GM12875 (cell line): ENCODE measurements around the gene FBXL20.
"Not testable (repeated sequence)": the region's sequence is repeated elsewhere in the genome, so short reads cannot be mapped to it uniquely, and the experiment has no call there.

Source experiments
- H3K4me3 ChIP-seq: one replicate; pipeline ENCODE4 v1.5.1; 2011; ENCODE audit warnings: low read depth, low read length, control low read depth
- TF ChIP-seq, protein P1 (sequence below): IDR thresholded peaks from 2 replicates; pipeline ENCODE4 v1.5.1; 2011; ENCODE audit warnings: low read depth, mild to moderate bottlenecking, control low read depth, inconsistent platforms, low read length, moderate library complexity, borderline replicate concordance; ENCODE audit not compliant: insufficient read depth

Gene FBXL20

DNA sequence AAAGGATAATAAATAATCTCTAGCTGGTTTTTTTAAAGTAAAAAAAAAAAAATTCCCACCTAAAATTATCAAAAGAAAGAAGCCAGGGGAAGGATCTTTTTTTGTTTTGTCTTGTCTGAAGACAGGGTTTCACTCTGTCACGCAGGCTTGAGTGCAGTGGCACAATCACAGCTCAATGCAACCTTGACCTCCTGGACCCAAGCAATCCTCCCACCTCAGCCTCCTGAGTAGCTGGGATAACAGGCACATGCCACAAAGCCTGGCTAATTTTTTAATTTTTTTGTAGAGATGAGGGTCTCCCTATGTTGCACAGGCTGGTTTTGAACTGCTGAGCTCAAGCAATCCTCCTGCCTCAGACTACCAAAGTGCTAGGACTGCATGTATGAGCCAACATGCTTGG is 97.2 kb downstream of the FBXL20 start:
- TF ChIP-seq, protein P1, sequence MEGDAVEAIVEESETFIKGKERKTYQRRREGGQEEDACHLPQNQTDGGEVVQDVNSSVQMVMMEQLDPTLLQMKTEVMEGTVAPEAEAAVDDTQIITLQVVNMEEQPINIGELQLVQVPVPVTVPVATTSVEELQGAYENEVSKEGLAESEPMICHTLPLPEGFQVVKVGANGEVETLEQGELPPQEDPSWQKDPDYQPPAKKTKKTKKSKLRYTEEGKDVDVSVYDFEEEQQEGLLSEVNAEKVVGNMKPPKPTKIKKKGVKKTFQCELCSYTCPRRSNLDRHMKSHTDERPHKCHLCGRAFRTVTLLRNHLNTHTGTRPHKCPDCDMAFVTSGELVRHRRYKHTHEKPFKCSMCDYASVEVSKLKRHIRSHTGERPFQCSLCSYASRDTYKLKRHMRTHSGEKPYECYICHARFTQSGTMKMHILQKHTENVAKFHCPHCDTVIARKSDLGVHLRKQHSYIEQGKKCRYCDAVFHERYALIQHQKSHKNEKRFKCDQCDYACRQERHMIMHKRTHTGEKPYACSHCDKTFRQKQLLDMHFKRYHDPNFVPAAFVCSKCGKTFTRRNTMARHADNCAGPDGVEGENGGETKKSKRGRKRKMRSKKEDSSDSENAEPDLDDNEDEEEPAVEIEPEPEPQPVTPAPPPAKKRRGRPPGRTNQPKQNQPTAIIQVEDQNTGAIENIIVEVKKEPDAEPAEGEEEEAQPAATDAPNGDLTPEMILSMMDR: no peak
- H3K4me3 ChIP-seq: no peak overlapping the region

DNA sequence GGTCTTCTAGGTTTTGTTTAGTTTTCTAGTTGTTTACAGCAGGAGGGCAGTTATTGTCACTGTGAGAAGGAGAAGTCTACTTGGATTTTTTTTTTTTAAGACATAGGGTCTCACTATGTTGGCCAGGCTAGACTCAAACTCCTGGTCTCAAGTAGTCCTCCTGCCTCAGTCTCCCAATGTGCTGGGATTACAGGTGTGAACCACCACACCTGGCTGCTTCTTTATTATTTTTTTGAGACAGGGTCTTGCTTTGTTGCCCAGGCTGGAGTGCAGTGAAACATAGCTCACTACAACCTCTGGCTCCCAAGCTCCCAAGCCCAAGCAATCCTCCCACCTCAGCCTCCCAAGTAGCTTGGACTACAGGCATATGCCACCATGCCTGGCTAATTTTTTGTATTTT is 107.4 kb downstream of the FBXL20 start:
- no peak overlapping the region for H3K4me3 ChIP-seq
- TF ChIP-seq, protein P1: no peak

DNA sequence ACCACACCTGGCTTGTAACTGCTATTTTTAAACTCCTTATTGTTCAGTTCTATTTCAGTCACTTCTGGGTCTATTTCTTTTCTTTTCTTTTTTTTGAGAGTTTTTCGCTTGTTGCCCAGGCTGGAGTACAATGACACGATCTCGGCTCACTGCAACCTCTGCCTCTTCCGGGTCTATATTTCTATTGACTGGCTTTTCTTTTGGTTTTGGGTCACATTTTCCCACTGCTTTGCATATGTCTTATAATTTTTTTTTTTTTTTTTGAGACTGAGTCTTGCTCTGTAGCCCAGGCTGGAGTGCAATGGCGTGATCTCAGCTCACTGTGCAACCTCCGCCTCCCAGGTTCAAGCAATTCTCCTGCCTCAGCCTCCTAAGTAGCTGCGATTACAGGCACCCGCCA is 108.9 kb downstream of the FBXL20 start:
- not testable (repeated sequence) for H3K4me3 ChIP-seq

DNA sequence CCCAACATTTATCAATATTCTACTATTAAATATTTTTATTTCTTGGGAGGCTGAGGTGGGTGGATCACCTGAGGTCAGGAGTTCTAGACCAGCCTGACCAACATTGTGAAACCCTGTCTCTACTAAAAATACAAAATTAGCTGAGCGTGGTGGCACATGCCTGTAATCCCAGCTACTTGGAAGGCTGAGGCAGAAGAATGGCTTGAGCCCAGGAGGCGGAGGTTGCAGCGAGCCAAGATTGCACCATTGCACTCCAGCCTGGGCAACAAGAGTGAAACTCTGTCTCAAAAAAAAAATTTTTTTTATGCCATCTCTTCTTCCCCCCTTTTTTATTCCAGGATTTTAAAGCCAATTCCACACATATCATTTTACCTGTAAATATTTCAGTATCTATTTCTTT is 114.9 kb downstream of the FBXL20 start:
- not testable (repeated sequence) for H3K4me3 ChIP-seq

DNA sequence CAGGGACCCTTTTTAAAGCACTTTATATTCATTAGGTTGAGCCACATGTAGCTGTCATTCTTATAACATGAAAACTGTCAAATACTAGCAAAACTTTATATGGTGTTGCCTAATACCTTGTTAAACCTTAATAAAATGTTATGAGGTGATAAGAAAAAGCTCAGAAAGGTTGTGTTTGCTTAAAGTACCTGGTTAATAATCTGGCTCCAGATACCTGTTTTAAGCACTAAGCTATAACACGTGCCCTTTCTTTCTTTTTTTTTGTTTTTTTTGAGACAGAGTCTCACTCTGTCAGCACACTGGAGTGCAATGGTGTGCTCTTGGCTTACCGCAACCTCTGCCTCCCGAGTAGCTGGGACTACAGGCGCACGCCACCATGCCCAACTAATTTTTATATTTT is 116.7 kb downstream of the FBXL20 start:
- no peak overlapping the region for H3K4me3 ChIP-seq
- TF ChIP-seq, protein P1: no peak

DNA sequence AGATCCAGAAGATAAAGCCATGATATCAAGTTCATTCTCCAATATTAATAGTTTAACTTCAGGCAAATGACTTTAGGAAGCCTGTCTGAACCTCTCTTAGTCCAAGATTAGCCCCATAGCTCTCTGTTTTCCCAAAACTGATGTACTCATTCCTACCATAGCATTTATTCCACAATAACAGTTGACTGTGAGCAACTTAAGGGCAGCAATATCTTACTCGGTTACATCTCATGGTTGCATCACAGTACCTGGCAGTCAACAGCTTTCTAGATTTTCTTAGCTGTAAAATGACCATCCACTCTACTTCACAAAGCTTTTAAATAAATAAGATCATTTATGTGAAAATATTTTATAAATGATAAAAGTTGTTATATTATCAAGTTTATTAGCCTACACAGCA is 117.5 kb downstream of the FBXL20 start:
- TF ChIP-seq, protein P1: no peak
- no peak overlapping the region for H3K4me3 ChIP-seq

DNA sequence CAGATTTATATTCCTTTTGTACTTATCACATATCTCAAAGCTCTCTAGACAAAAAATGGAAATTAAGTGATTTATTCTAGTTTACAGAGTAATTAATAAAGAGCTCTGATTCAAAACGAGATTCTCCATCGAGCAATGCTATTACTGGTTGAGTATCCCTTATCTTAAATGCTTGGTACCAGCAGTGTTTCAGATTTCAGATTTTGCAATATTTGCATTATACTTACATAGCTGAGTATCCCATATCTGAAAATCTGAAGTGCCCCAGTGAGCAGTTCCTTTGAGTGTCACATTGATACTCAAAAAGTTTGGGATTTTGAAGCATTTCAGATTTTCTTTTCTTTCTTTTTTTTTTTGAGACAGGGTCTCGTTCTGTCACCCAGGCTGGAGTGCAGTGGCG is 118.3 kb downstream of the FBXL20 start:
- H3K4me3 ChIP-seq: no peak overlapping the region
- TF ChIP-seq, protein P1: no peak

DNA sequence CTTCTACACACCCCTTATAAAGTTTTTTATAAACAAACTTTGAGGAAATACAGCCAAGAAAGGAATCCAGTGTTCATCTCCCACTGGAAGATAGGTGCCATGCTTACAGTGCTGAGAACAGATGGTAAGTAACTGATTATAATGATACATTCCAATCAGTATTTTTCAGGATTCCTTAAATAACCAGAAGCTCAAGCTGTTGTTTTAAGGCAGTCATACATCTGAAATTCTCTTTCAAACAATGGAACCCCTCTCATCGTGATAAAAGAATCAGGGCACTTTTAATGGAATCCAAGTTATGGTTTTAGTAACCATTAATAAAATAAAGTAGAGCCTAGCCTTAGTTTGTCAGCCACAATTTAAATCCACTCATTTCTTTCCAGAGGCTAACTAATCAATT is 119.6 kb downstream of the FBXL20 start:
- TF ChIP-seq, protein P1: no peak
- no peak overlapping the region for H3K4me3 ChIP-seq

DNA sequence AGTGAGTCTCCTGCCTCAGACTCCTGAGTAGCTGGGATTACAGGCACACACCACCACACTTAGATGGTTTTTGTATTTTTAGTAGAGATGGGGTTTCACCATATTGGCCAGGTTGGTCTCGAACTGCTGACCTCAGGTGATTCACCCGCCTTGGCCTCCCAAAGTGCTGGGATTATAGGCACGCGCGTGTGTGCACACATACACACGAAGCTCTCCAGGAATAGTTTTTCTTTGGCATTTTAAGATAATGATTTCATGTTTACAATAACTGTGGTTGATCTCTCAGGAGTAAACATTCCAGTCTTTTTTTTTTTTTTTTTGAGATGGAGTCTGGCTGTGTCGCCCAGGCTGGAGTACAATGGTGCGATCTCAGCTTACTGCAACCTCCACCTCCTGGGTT is 123.2 kb downstream of the FBXL20 start:
- not testable (repeated sequence) for H3K4me3 ChIP-seq
